ENCODE data around the gene KCNQ2.

KCNQ2 gene

DNA sequence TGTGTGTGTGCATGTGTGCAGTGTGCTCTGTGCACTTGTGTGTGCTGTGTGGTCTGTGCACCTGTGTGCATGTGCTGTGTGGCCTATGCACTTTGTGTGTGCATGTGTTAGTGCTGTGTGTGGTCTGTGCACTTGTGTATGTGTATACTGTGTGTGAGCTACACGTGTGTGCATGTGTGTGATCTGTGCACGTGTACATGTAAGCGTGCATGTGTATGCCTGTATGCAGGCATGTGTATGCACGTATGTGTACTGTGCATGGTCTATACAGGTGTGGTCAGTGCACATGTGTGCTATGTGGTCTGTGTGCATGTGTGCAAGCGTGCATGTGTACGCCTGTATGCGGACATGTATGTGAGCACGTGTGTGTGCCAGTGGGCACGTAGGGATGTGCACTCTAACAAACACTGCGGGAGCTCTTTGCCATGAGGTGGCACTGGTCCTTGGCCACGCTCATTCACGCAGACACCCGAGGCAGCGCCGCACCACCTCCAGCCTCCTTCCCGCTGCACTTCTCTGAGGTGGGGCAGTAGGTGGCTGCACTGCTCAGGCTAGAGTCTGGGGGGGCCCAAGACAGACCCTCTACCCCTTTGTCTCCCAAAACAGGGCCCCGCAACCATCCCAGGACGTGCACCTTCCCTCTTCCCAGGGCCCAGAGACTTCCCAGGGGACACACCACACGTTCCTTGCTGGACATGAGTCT, 68.9 kb downstream of the KCNQ2 start:
- DNase-seq (ENCODE audit: low spot score), result no peak

DNA sequence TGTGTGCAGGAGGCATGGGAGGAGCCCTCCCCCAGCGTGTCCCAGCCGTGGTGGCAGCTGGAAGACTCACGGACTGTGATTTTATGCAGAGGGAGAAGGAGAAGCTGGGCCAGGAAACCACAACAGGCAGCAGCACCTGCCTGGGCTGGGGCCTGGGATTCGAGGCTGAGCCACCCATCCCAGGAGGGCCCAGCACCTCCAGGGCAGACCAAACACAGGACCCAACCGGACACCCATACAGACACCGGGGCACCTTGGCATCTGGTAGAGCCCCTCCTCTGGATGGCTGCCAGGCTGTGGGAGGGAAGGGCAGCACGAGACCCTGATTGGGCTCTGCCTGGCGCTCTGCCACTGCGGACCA, 69.6 kb downstream of the KCNQ2 start:
- no peak for DNase-seq (ENCODE audit: low spot score)

DNA sequence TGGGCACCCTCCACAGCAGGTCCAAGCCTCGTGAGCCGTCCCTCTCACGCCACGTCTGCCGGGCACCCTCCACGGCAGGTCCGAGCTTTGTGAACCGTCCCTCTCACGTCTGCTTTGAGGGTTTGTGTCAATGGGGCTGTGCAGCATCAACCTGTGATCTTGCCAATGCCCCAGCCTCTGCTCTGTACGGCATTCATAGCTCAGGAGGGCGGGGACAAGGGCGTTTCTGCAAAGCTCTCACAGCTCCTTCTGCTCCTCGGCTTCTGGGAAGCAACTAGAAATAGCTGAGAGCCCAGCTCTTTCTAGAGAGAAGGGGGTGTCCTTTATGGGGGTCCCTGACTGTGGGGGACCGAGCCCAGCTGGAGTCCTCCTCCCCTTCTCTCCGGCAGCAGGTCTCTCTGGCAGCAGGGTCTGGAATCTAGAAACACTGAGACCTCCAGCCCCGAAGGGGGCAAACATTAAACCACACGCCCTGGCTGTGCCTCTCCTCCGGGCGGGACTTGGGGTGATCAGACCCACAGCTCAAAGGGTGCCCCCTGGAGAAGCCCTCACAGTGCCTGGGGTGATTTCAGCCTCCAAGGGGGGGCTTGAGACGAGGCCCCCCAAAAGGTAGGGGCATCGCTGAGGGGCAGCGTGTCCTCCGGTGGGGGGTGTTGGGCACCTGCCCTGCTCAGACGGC, 70.1 kb downstream of the KCNQ2 start:
- DNase-seq (ENCODE audit: low spot score), result no peak

DNA sequence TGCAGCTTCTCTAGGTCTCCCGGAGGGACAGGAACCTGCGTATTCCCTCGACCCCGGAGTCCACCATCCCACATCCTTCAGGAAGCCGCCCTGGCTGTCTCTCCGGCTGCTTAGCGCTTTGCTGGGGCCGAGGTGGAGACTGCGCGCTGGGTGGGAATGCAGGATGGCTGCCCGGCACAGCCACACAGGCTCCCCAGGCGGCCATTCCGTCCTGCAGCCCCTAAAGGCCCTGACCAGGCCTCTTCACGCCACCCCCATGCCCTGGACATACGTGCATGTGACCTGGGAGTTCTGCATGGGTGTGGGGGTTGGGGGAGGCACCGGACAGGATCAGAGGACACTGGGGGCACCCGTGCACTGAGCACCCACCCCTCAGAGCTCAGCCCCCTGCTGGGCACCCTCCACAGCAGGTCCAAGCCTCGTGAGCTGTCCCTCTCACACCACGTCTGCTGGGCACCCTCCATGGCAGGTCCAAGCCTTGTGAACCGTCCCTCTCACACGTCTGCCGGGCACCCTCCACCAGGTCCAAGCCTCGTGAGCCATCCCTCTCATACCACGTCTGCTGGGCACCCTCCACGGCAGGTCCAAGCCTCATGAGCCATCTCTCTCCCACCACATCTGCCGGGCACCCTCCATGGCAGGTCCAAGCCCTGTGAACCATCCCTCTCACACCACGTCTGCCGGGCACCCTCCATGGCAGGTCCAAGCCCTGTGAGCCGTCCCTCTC, 70.9 kb downstream of the KCNQ2 start:
- DNase-seq (ENCODE audit: low spot score), result no peak

DNA sequence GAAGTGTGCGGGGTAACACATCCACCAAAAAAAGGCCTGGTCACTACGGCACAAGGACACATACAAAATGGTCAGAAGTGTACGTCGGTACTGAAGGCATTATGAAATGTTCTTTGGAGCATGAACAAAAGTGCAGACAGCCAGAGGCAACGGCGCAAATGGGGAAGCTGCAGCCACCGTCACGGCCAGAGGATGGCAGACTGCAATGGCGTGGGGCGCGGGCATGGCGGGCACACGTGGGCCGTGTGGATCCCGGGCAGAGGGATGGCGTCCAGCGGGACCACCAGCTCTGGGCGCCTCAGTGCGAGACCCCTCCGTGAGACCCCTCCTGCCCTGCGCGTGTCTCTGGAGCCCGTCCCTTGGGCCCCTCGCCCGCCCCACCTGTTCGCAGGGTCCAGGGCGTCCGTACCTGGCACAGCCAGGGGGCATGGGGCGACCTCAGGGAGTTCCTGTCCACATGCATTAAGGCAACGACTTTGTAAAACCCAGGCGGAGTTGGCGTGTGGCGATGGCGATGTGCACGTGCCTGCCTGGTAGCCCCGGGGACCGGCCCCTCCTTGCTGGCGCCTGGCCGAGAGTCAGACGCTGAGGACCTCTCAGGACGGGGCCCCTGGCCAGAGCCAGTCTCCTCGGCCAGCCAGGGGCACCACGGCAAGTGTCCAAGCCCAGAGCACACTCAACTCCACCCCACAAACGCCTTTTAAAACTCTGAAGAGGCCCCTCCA, 71.8 kb downstream of the KCNQ2 start:
- DNase-seq (ENCODE audit: low spot score), result no peak

DNA sequence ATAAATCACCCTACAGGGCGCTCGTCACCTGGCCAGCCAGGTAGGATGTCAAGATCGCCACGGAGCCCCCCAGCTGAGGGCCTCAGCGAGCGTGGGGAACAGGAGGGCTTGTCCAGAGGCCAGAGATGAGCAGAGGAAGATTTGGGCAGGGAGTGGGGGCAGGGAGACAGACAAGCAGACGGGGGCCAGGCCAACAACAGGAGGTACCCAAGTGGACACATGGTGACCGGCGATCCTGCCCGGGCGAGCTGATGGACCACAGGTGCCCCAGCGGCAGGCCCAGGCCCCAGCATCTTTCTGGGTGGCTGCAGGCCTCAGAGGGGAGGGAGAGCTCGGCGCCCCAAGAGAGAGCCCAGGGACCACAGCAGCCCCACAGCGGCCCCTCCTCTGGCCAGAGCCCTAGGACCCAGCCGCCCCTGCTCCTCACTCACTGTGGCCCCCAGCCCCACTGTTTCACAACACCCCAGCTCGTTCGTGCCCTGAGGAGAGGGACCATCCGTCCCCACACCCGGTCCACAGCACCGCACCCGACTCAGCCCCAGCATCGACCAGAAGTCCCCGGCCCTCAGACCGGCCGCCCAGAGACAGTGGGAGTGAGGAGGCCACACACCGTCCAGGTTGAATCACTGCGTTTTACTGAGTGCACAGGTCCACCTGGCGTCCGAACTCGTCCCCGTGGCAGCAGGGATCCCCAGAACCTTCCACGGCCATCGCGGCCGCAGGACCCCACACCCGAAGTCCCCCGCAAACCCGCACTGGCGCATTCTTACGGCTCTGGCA, 72.7 kb downstream of the KCNQ2 start:
- no peak for DNase-seq (ENCODE audit: low spot score)

DNA sequence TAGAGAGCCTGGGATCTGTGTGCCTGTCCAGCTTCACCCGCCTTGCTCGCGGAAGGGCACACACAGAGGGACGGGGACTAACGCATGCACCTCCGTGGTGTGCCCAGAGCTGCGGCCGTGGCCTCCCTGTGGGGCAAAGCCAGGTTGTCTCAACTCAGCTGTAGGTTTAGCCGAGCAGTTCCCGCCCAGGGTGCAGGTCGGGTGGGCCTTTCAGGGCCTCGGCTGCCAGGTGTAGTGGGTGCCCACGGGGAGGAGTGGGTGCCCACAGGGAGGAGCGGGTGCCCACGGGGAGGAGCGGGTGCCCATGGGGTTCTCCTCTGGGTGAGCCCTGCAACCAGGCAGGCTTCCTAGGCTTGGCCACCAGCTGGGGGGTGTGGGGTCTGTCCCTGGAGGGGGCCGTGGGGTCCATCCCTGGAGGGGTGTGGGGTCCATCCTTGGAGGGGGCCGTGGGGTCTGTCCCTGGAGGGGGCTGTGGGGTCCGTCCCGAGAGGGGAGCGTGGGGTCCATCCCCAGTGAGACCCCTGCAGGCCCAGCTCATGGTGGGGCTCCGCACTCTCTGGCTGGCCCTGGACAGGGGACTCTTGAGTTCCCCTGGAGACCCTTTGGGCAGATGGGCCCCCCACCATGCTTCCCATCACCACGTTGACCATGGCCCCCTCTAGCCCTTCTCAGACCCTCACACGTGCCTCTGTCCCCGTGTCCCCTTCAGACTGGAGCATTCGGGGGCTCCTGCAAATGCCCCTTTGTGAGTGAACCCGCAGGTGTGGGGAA, 73.5 kb downstream of the KCNQ2 start:
- no peak for DNase-seq (ENCODE audit: low spot score)

DNA sequence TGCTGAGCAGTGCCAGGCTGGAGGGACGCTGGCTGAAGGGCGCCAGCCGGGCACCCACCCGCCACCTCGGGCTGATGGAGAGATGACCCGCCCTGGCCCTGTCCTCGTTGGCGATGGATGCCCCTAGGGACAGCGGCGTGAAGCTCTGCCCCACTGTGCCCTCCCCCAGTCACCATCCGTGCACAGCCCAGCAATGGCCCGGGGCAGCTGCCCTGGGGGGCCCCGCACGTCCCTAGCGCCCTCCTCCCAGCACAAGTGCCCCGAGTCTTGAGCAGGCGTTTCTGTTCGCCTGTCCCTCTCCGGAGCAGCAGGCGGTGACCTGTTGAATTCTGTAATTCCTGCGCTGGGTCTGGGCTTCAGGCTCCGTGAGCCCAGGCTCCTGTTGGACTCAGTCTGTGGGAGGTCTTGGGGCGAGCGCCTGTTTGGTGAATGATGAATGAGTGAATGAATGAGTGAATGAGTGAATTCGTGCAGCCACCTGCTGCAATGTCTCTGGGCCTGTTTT, 74.5 kb downstream of the KCNQ2 start:
- no peak for DNase-seq (ENCODE audit: low spot score)

DNA sequence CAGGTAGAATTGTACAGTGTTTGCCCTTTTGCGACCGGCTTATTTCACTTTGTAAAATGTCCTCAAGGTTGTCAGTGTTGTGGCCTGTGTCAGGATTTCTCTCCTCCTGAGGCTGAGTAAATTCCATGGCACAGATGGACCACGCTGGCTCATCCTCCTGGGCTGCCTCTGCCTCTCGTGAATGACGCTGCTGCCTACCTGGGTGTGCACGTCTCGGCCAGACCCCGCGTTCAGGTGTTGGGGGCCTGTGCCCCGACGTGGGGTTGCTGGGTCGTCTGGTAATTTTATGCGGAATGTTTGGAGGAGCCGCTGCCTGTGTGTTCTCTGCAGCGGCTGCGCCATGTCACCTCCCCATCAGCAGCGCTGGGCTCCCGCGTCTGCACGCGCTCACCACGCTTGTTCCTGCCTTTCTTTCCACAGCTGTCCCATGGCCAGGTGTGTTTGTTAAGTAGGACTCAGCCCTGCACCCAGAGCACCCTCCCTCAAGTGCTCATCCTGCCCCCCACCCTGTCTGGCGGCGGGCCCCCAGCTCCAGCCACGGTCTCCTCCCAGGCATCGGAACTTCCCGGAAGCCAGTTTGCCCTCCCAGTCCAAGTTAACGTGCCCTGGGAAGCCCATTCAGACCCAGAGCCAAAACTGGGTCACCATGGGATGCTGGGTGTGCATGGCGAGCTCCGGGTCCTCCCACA, 75.2 kb downstream of the KCNQ2 start:
- no peak for DNase-seq (ENCODE audit: low spot score)

DNA sequence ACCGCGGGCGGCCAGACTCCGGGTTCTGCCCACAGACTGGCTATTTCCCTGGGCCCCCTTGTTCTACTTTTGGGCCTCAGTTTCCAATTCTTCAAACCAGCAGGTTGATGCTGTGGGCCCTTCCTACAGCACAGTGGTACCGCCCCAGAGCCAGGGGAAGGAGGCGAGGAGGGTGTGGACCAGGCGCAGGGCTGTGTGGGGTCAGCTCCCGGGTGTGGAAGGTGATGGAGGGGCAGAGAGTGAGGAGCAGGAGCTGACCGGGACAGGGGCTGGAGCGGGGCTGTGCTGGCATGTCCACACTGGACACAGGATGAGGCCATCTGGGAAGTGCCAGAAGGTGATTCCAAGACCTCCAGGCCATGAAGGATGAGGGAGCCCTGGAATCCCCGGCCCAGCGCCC, 76.2 kb downstream of the KCNQ2 start:
- no peak for DNase-seq (ENCODE audit: low spot score)

DNA sequence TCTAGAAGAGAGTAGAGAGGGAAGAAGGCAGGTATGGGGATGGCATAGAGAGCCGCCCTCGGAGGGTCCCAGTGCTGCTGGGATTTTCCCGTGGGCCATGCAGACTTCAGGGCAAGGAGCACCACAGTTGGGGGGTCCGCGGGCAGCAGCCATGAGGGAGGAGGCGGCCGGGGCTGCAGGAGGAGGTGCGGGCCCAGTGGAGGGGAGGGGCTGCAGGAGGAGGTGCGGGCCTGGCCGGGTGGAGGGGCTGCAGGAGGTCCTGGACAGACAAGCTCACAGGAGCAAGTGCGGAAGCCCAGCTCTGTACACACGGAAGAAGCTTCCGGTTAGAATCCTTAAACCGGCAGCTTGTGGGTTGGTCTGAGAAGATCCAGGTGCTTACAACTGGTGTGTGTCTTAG, 76.7 kb downstream of the KCNQ2 start:
- no peak for DNase-seq (ENCODE audit: low spot score)

DNA sequence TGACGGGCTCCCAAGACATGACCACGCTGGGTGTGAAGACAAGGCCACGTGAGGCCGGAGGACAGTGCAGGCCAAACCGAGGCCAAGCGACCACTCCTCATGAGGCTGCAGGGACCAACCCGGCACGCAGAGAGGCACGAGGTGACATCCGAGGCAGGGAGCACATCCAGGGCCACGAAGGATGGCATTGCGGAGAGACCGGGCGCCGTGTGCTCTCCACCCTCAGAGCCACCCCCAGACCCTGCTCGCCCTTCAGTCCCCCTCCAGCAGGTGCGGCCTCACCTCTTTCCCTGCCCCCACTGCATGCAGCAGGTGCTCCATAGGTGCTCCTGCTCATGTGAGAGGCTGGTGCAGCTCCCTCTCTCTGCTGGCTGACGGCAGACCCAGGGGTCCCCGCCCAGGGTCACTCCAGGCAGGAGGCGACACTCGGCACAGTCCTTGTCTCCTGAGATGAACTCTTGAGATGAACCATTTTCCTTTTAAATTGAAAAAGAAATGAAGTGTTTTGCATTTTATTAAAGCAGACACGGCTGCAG, 77.5 kb downstream of the KCNQ2 start:
- no peak for DNase-seq (ENCODE audit: low spot score)

DNA sequence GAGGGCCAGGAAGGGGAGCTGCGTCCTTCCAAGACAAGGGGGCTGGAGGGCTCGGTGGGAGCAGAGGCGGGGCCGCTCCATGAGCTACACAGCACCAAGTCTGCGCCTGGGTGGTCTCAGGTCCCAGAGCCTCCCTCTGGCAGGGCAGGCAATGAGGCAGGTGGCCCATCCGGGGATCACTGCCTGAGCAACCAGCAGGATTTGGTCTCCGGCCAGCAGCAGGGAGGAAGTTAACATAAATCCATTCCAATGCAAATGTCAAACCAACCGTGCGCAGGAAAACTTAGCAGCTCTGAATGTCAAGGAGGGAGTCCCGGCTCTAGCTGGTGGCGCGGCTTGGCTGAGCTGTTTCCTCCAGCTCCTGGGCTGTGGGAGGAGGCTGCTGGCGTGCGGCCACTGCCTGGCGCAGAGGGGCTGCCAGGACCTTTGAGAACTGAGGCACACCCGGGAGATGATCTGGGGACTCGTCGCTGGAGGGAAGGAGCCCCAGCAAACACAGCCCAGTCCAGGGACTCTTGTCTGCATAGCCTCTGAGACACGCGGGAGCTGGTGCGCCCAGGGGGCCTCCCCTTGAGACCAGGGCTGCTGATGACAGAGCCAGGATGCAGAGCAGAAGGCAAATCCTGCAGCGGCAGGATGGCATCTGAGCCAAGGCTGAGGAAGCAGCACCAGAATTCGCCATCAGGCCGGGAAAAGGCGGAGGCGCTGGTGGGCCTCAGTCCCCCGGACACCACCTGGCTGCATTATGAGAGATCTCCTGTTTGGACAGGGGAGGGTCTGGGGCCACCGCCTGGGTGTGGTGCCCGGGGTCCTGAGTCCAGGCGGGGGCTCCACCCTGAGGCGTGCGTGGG, 78.2 kb downstream of the KCNQ2 start:
- DNase-seq (ENCODE audit: low spot score), result no peak

DNA sequence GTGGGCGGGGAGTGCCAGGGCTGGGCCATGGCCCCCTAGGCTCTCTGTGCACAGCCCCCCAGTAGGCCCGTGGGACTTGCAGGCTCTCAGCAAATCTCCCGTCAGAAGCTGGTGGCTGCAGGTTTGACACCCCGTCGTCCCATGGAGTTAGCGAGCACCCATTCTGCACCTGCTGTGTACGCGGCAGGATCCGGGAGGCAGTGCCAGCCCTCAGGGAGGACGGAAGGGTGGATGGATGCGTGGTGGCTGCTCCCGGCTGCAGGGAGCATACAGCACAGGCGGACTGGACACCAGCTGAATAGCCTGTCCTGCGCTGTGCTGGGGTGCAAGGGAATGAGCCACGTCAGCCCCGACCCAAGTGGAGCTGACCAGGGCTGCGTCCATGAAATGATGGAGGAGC, 78.9 kb downstream of the KCNQ2 start:
- DNase-seq (ENCODE audit: low spot score), result no peak

DNA sequence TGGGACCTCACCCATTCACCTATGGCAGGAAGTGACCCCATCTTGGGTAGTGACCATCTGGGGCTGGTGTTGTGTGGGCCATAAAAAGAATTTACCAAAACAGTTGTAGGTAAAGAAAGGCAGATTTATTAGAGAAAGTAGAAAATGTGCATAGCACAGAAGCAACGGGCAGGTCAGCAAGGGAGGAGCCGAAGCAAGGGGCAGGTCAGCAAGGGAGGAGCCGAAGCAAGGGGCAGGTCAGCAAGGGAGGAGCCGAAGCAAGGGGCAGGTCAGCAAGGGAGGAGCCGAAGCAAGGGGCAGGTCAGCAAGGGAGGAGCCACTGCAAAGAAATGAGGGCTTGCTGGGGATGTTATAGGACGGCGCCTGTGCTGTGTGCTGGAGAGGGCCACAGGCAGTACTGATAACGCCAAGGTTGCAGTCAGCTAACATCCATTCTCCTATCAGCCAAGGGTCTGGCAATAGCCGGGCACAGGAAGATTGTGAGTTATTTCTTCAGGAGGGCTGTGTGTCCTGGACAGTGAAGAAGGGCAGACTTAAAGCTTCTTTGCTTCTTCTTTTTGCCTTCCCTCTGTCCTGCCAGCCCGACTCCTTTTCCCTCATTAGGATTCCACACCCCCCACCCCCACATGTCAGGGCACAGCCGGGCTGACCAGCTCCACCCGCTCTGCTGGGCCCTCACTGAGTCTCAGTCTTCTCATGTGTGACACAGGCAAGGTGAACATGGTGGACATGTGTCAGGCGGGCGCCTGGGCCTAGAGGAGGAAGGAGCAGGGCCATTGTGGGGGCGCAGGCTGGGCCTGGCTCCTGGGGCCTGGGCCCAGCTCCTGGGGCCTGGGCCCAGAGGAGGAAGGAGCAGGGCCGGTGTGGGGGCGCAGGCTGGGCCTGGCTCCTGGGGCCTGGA, 79.7 kb downstream of the KCNQ2 start:
- no peak for DNase-seq (ENCODE audit: low spot score)

DNA sequence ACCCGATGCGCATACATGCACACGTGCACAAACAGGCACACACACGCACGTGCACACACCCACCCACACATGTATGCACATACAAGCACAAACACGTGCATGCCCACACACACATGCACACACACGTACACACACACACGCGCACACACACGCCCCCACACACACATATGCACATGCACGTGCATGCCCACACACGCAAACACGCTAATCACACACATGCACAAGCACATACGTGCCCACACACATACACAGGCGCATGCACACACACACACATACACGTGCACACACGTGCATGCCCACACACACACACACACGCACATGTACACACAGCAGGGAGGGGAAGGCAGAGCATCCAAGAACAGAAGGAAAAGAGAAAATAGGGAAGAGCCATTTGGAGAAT, 84.5 kb downstream of the KCNQ2 start:
- no peak for DNase-seq (ENCODE audit: low spot score)

DNA sequence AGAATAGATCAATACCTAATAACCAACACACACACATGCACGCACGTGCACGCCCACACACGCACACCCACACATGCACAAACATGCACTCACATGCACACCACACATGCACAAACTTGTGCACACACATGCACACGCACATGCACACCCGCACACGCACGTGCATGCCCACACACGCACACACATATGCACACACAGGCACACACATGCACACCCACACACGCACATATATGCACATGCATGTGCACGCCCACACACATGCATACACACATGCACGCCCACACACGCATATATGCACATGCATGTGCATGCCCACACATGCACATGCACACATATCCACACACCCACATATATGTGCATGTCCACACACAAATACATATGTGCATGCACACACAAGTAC, 85.1 kb downstream of the KCNQ2 start:
- DNase-seq (ENCODE audit: low spot score), result no peak

DNA sequence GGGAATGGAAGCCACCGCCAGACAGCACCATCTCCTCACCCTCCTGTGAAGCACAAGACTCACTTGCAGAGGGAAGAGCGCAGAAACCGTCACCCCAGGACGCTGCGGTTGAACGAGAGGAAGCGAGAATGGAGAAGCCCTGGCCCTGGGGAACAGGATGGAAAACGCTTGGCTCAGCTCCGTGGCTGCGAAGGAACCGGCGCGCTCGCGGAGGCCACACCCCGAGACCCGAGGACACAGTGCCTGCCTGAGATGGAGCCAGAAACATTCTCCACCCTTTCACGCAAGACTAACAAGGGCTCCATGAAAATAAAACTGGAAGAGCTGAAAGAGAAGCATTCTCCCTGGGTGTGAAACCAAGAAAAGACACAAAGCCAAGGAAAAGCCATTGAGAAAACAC, 86.0 kb downstream of the KCNQ2 start:
- DNase-seq (ENCODE audit: low spot score), result no peak
